Measurements from ENCODE around the gene RPS6KA5. TPM values are rescaled to one million over a fixed set of nuclear protein-coding genes. Genes with fewer than 3 reads are reported as not detected.

RPS6KA5 gene
- total RNA-seq, 1 experiment from 2014 or later, result 24.2 TPM

GRCh38 chr14:90849787-90850444, 210.5 kb downstream of the RPS6KA5 start:
- CTCF ChIA-PET, result no interaction called here
- no peak for ATAC-seq
- TSS peak; percentile 40 for BruUV-seq (replicated peaks)

More at GRCh38 chr14:90849787-90850444, 210.5 kb downstream of the RPS6KA5 start:
- H3K4me2 ChIP-seq (ENCODE audit: low read length), result peak overlapping the region; percentile 83
- H3K9me2 ChIP-seq (ENCODE audit: insufficient read depth), result no peaks in the 10 kb centered on the region
- H2AFZ ChIP-seq (ENCODE audit: low read depth, low read length, poor library complexity, severe bottlenecking), result no peak overlapping the region
- H3K27me3 ChIP-seq (ENCODE audit: insufficient read depth, low read length), result no peaks in the 10 kb centered on the region
- intact Hi-C loops (cut with micrococcal nuclease), result no loop called here
- no peaks in the 10 kb centered on the region for H4K20me1 ChIP-seq (ENCODE audit: insufficient read depth)
- no peaks in the 10 kb centered on the region for H3K9me3 ChIP-seq (ENCODE audit: control insufficient read depth in 1 of 2, insufficient read depth in 1 of 2, low read depth in 1 of 2, low read length in 2 of 2)
- H3K79me2 ChIP-seq (ENCODE audit: insufficient read depth, low read length), result no peaks in the 10 kb centered on the region
- ChIA-PET POLR2A (no interaction called here), RAD21 (ENCODE audit: low non-redundant PET in 1 of 2, low total read pairs in 2 of 2, uncharacterized antibody in 2 of 2, unreplicated experiment in 2 of 2) (no interaction called here)
- H3K9ac ChIP-seq (ENCODE audit: low read length), result no peak overlapping the region; the same call in 1 of the 2 replicates
- no peak overlapping the region for H3K4me3 ChIP-seq (replicated peaks in 1 of 2; ENCODE audit: low read depth in 1 of 2, low read length in 2 of 2)
- peaks cover 24 to 49% of the 10 kb centered on the region in 2 experiments for H3K4me1 ChIP-seq (ENCODE audit: control insufficient read depth in 1 of 2, insufficient read depth in 2 of 2, low read length in 2 of 2)
- TF ChIP-seq, protein P1, sequence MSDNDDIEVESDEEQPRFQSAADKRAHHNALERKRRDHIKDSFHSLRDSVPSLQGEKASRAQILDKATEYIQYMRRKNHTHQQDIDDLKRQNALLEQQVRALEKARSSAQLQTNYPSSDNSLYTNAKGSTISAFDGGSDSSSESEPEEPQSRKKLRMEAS (IDR thresholded peaks at IDR 0.05), result no peak
- TF ChIP-seq ZFX (IDR thresholded peaks at IDR 0.05) (no peak), REST (IDR thresholded peaks at IDR 0.05; ENCODE audit: low read depth) (no peak), ELF1 (IDR thresholded peaks at IDR 0.05; ENCODE audit: borderline replicate concordance, low read depth) (no peak), POLR2AphosphoS5 (IDR thresholded peaks at IDR 0.05; ENCODE audit: low read depth, low read length) (no peak), YY1 (IDR thresholded peaks at IDR 0.05; ENCODE audit: extremely low read depth, insufficient replicate concordance, low read depth, low read length) (no peak), ATF3 (IDR thresholded peaks at IDR 0.05) (no peak), RAD21 (IDR thresholded peaks at IDR 0.05; ENCODE audit: low read depth) (no peak), EZH2 (IDR thresholded peaks at IDR 0.05) (no peak), TCF7L2 (IDR thresholded peaks at IDR 0.05; ENCODE audit: borderline replicate concordance, extremely low read depth, insufficient read depth, insufficient read length) (no peak), EGR1 (IDR thresholded peaks at IDR 0.05; ENCODE audit: low read depth) (no peak), ZNF274 (IDR thresholded peaks at IDR 0.05; ENCODE audit: low read depth, low read length) (no peak), JUND (IDR thresholded peaks at IDR 0.05) (no peak), CBX3 (IDR thresholded peaks at IDR 0.05; ENCODE audit: low read depth) (no peak), CEBPB (IDR thresholded peaks at IDR 0.05; ENCODE audit: low read depth) (no peak)
- TF ChIP-seq, protein P2, sequence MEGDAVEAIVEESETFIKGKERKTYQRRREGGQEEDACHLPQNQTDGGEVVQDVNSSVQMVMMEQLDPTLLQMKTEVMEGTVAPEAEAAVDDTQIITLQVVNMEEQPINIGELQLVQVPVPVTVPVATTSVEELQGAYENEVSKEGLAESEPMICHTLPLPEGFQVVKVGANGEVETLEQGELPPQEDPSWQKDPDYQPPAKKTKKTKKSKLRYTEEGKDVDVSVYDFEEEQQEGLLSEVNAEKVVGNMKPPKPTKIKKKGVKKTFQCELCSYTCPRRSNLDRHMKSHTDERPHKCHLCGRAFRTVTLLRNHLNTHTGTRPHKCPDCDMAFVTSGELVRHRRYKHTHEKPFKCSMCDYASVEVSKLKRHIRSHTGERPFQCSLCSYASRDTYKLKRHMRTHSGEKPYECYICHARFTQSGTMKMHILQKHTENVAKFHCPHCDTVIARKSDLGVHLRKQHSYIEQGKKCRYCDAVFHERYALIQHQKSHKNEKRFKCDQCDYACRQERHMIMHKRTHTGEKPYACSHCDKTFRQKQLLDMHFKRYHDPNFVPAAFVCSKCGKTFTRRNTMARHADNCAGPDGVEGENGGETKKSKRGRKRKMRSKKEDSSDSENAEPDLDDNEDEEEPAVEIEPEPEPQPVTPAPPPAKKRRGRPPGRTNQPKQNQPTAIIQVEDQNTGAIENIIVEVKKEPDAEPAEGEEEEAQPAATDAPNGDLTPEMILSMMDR (IDR thresholded peaks at IDR 0.05 in 2 of 3, conservative IDR thresholded peaks at IDR 0.05 in 1 of 3; ENCODE audit: borderline replicate concordance in 1 of 3, insufficient read depth in 1 of 3, low read depth in 2 of 3, low read length in 2 of 3), result no peak
- no peak for DNase-seq (ENCODE audit: low read depth, low spot score)
- no peaks in the 10 kb centered on the region for H3K36me3 ChIP-seq (ENCODE audit: control insufficient read depth in 1 of 2, insufficient read depth in 2 of 2, low read length in 2 of 2)
- H3K27ac ChIP-seq (ENCODE audit: low read depth, low read length), result peak overlapping the region; percentile 72; the same call in 1 of the 2 replicates

Measured in HCT116 (cell line).